Tibial artery (tissue), 4 donors: ENCODE data around the gene KDELR3.

ENCODE experiments used
- DNase-seq, 2 donors: peaks; one replicate each; pipeline ENCODE4 v3.0.0-alpha.2; 2019
- H3K27ac ChIP-seq, 2 donors: fragments of 200-600 bp; sonication (generic) in 1 of 2; 1 replicate in 1 of 2; 2 replicates in 1 of 2; pipeline ENCODE4 v1.5.1; 2018 to 2019; ENCODE audit warnings: mild to moderate bottlenecking in 1 of 2
- H3K27me3 ChIP-seq, 2 donors: fragments of 200-600 bp; sonication (generic) in 1 of 2; one replicate each; pipeline versions ENCODE4 v1.5.1 to v1.6.0; 2016 to 2019
- H3K36me3 ChIP-seq, 3 donors: fragments of 200-600 bp; sonication (generic) in 2 of 3; one replicate each; pipeline ENCODE4 v1.5.1; 2016 to 2019; ENCODE audit warnings: mild to moderate bottlenecking in 2 of 3
- H3K4me1 ChIP-seq, 4 donors: fragments of 200-600 bp; sonication (generic) in 2 of 4; 1 replicate in 3 of 4; 2 replicates in 1 of 4; pipeline ENCODE4 v1.5.1; 2016 to 2019
- H3K4me3 ChIP-seq, 2 donors: fragments of 200-600 bp; sonication (generic) in 1 of 2; 1 replicate in 1 of 2; 2 replicates in 1 of 2; pipeline ENCODE4 v1.5.1; 2018 to 2019; ENCODE audit warnings: mild to moderate bottlenecking in 2 of 2
- H3K9me3 ChIP-seq, 3 donors: fragments of 200-600 bp; sonication (generic) in 1 of 3; one replicate each; pipeline ENCODE4 v1.5.1; 2016 to 2019
- intact Hi-C: fragments of 100-400 bp; cut with DNase I; formaldehyde crosslinking; loops from one replicate; pipeline ENCODE4 v1.15.0; 2023; ENCODE audit warnings: low total_unique reads
- TF ChIP-seq, protein P1 (sequence below), 2 experiments: fragments of 200-600 bp in 1 of 2; fragments of 450-650 bp in 1 of 2; IDR thresholded peaks; one replicate each; pipeline ENCODE4 v1.5.1; 2017 to 2019; ENCODE audit warnings: antibody characterized with exemption in 2 of 2, mild to moderate bottlenecking in 1 of 2, moderate library complexity in 1 of 2

KDELR3 gene

GRCh38 chr22:38467904-38468442 is at the start of gene KDELR3:
TSS of gene KDELR3 (plus strand) at chr22:38468096. CDS start at chr22:38468234, 138 bp downstream.
- TF ChIP-seq, protein P1, sequence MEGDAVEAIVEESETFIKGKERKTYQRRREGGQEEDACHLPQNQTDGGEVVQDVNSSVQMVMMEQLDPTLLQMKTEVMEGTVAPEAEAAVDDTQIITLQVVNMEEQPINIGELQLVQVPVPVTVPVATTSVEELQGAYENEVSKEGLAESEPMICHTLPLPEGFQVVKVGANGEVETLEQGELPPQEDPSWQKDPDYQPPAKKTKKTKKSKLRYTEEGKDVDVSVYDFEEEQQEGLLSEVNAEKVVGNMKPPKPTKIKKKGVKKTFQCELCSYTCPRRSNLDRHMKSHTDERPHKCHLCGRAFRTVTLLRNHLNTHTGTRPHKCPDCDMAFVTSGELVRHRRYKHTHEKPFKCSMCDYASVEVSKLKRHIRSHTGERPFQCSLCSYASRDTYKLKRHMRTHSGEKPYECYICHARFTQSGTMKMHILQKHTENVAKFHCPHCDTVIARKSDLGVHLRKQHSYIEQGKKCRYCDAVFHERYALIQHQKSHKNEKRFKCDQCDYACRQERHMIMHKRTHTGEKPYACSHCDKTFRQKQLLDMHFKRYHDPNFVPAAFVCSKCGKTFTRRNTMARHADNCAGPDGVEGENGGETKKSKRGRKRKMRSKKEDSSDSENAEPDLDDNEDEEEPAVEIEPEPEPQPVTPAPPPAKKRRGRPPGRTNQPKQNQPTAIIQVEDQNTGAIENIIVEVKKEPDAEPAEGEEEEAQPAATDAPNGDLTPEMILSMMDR (IDR thresholded peaks at IDR 0.05): no peak
- intact Hi-C loops: no loop called here
- Histone ChIP-seq H3K27ac (peak within 1 kb of the TSS; percentile 34 to 39), H3K36me3 (no peaks in the 10 kb centered on the region), H3K4me1 (peaks cover 0 to 17% (median 12%) of the 10 kb centered on the region in 4 donors), H3K9me3 (no peaks in the 10 kb centered on the region), H3K27me3 (peaks cover 0 to 37% of the 10 kb centered on the region in 2 donors), H3K4me3 (peak within 1 kb of the TSS; percentile 45 to 56)
- peak; percentile 39 to 77 for DNase-seq

DNA sequence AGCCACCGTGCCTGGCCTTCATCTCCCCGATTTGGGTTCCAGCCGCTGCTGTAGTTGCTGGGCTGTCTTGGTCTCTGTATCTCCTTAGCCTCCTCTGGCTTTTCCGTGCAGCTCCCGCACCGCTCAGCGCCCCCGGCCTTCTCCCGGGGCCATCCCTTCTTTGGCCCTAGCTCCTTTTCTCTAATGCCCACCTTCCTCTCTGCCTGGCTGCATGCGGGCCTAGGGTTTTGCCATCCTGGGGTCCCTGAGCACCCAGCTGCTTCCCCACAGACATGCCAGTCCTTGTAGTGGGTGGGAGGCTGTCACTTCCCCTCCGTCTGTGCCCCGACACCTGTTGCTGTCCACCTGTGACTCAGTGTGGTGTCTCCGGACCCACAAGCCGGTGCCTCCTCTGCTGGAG is 49.3 kb upstream of the KDELR3 start:
- H3K4me3 ChIP-seq: no peak overlapping the region
- no peak overlapping the region for H3K27ac ChIP-seq
- H3K27me3 ChIP-seq: peaks cover 0 to 10% of the 10 kb centered on the region in 2 donors
- intact Hi-C loops: no loop called here
- TF ChIP-seq, protein P1 (IDR thresholded peaks at IDR 0.05): no peak
- no peaks in the 10 kb centered on the region for H3K36me3 ChIP-seq
- H3K4me1 ChIP-seq: no peaks in the 10 kb centered on the region
- H3K9me3 ChIP-seq: no peaks in the 10 kb centered on the region
- DNase-seq: no peak

GRCh38 chr22:38419121-38419857 is 48.6 kb upstream of the KDELR3 start:
- TF ChIP-seq, protein P1 (IDR thresholded peaks at IDR 0.05): no peak
- Histone ChIP-seq H3K4me1 (no peaks in the 10 kb centered on the region), H3K4me3 (no peak overlapping the region), H3K9me3 (no peaks in the 10 kb centered on the region), H3K27me3 (peaks cover 0 to 11% of the 10 kb centered on the region in 2 donors), H3K36me3 (no peaks in the 10 kb centered on the region), H3K27ac (no peak overlapping the region)
- intact Hi-C loops: no loop called here
- no peak for DNase-seq

- no peak for DNase-seq
- Histone ChIP-seq H3K27me3 (peaks cover 0 to 11% of the 10 kb centered on the region in 2 donors), H3K4me3 (no peak overlapping the region), H3K36me3 (no peaks in the 10 kb centered on the region), H3K9me3 (no peaks in the 10 kb centered on the region), H3K27ac (no peak overlapping the region), H3K4me1 (no peaks in the 10 kb centered on the region)
- TF ChIP-seq, protein P1 (IDR thresholded peaks at IDR 0.05): no peak
- intact Hi-C loops: no loop called here
Observed at GRCh38 chr22:38419858-38420160, 48.1 kb upstream of the KDELR3 start.

DNA sequence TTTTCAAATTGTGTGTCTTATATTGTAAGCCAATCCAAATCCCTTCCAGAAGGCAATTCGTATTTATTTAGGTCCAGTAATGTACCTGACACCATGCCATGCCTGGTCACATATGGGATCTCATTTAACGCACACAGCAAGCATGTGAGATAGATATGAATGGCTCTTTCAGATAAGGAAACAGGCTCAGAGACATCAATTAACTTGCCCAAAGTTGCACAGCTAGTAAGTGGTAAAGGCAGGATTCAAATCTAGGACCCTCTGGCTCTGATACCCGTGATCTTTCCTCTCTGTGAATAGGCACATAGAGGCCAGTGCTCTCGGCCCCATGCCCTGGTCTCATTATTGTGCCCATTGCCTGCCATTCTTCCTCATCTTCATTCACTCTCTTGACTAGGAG is 47.2 kb upstream of the KDELR3 start:
- DNase-seq: no peak
- TF ChIP-seq, protein P1 (IDR thresholded peaks at IDR 0.05): no peak

More for the DNA sequence above, 47.2 kb upstream of the KDELR3 start:
- H3K36me3 ChIP-seq: no peaks in the 10 kb centered on the region
- no peaks in the 10 kb centered on the region for H3K4me1 ChIP-seq
- H3K4me3 ChIP-seq: no peak overlapping the region
- H3K9me3 ChIP-seq: no peaks in the 10 kb centered on the region
- H3K27me3 ChIP-seq: peaks cover 0 to 11% of the 10 kb centered on the region in 2 donors
- intact Hi-C loops: no loop called here
- no peak overlapping the region for H3K27ac ChIP-seq
